Fibroblast of lung (primary cell): ENCODE results near the gene EXD1. TPM values are rescaled to one million over a fixed set of nuclear protein-coding genes. Genes with fewer than 3 reads are reported as not detected.

Experiments used
- DNase-seq, 2 donors: peaks; one replicate each; pipeline versions ENCODE4 v3.0.0 to v3.0.0-alpha.2; 2010; ENCODE audit warnings: low read depth in 2 of 2
- H2AFZ ChIP-seq: 2 replicates; pipeline ENCODE4 v1.5.1; 2012; ENCODE audit warnings: low read length, control low read depth, inconsistent platforms
- H3K27ac ChIP-seq: 2 replicates; pipeline ENCODE4 v1.5.1; 2011; ENCODE audit warnings: low read length, control low read depth; ENCODE audit not compliant: insufficient read depth
- H3K27me3 ChIP-seq: 2 replicates; pipeline ENCODE4 v1.5.1; 2011; ENCODE audit warnings: mild to moderate bottlenecking, low read length; ENCODE audit not compliant: control insufficient read depth, insufficient read depth
- H3K36me3 ChIP-seq: 2 replicates; pipeline ENCODE4 v1.5.1; 2011; ENCODE audit warnings: low read length; ENCODE audit not compliant: control insufficient read depth, insufficient read depth
- H3K4me1 ChIP-seq: 2 replicates; pipeline ENCODE4 v1.5.1; 2011; ENCODE audit warnings: low read length; ENCODE audit not compliant: control insufficient read depth, insufficient read depth; ENCODE audit errors: extremely low read depth
- H3K4me2 ChIP-seq: 2 replicates; pipeline ENCODE4 v1.5.1; 2011; ENCODE audit warnings: low read length, control low read depth; ENCODE audit not compliant: insufficient read depth; ENCODE audit errors: extremely low read depth
- H3K4me3 ChIP-seq, 4 experiments: fragments of 200-600 bp in 1 of 4; sonication (generic) in 1 of 4; replicated peaks in 1 of 4; 2 replicates each; pipeline ENCODE4 v1.5.1; 2011 to 2016; ENCODE audit warnings: low read length in 4 of 4, low read depth in 3 of 4, mild to moderate bottlenecking in 3 of 4, control low read depth in 2 of 4, inconsistent platforms in 1 of 4, mixed read lengths in 1 of 4; ENCODE audit not compliant: insufficient read depth in 1 of 4; ENCODE audit errors: control extremely low read depth in 1 of 4
- H3K79me2 ChIP-seq: 2 replicates; pipeline ENCODE4 v1.5.1; 2012; ENCODE audit warnings: mild to moderate bottlenecking, low read length, inconsistent platforms; ENCODE audit not compliant: control insufficient read depth, insufficient read depth
- H3K9ac ChIP-seq: 2 replicates; pipeline ENCODE4 v1.5.1; 2011; ENCODE audit warnings: mild to moderate bottlenecking, low read length, control low read depth; ENCODE audit not compliant: insufficient read depth
- H3K9me3 ChIP-seq: 2 replicates; pipeline ENCODE4 v1.5.1; 2012; ENCODE audit warnings: low read depth, low read length; ENCODE audit not compliant: control insufficient read depth, insufficient read depth
- H4K20me1 ChIP-seq: 2 replicates; pipeline ENCODE4 v1.5.1; 2011; ENCODE audit warnings: low read length; ENCODE audit not compliant: control insufficient read depth, insufficient read depth; ENCODE audit errors: extremely low read depth
- CTCF ChIP-seq, 2 donors: IDR thresholded peaks in 1 of 2; conservative IDR thresholded peaks in 1 of 2; 1 replicate in 1 of 2; 2 replicates in 1 of 2; pipeline ENCODE4 v1.5.1; 2011 to 2012; ENCODE audit warnings: low read length in 2 of 2, control low read depth in 1 of 2, inconsistent platforms in 1 of 2, low read depth in 1 of 2, mild to moderate bottlenecking in 1 of 2
- EZH2 ChIP-seq: IDR thresholded peaks from 2 replicates; pipeline ENCODE4 v1.5.1; 2012; ENCODE audit warnings: low read length, control low read depth, mild to moderate bottlenecking; ENCODE audit errors: missing control alignments
- polyA plus RNA-seq, 2 donors: library from polyadenylated mRNA; depleted of rRNA in 1 of 2; stranded (reverse) in 1 of 2; unstranded in 1 of 2; fragments of >200 nt; gene quantifications; 2 replicates each; pipeline ENCODE4 v1.2.1, GENCODE V29; 2011 to 2012; ENCODE audit warnings: missing spikeins in 1 of 2
- total RNA-seq: library from RNA; depleted of rRNA; stranded (reverse); fragments of >200 nt; gene quantifications from 2 replicates; pipeline ENCODE4 v1.2.1, GENCODE V29; 2014

The EXD1 gene
- total and polyA plus RNA-seq, 2 donors (not counting 1 experiment from before 2014, with no cell fraction given), result 0.17 TPM; not detected in 1

- no peak for DNase-seq
- Histone ChIP-seq H3K36me3 (no peaks in the 10 kb centered on the region), H3K27ac (no peak overlapping the region), H2AFZ (no peak overlapping the region), H3K4me1 (peaks cover 10% of the 10 kb centered on the region), H3K27me3 (no peaks in the 10 kb centered on the region), H3K79me2 (no peaks in the 10 kb centered on the region), H4K20me1 (no peaks in the 10 kb centered on the region), H3K4me3 (no peak overlapping the region), H3K9me3 (no peaks in the 10 kb centered on the region), H3K4me2 (no peak overlapping the region), H3K9ac (no peak overlapping the region)
- TF ChIP-seq EZH2, result no peak
- TF ChIP-seq CTCF (conservative IDR thresholded peaks at IDR 0.05 in 1 of 2, IDR thresholded peaks at IDR 0.05 in 1 of 2; ENCODE audit: low read depth in 1 of 2, low read length in 2 of 2), result no peak
Observed at GRCh38 chr15:41151451-41152005, 79.0 kb downstream of the EXD1 start.

GRCh38 chr15:41150279-41150678 lies 80.3 kb downstream of the EXD1 start:
- H2AFZ ChIP-seq, result no peak overlapping the region
- H3K4me1 ChIP-seq, result peaks cover 10% of the 10 kb centered on the region
- DNase-seq, result no peak
- H3K4me3 ChIP-seq, result no peak overlapping the region
- no peak for TF ChIP-seq CTCF (conservative IDR thresholded peaks at IDR 0.05 in 1 of 2, IDR thresholded peaks at IDR 0.05 in 1 of 2; ENCODE audit: low read depth in 1 of 2, low read length in 2 of 2)
- no peak for TF ChIP-seq EZH2
- no peak overlapping the region for H3K27ac ChIP-seq
- no peak overlapping the region for H3K4me2 ChIP-seq
- no peaks in the 10 kb centered on the region for H4K20me1 ChIP-seq
- H3K27me3 ChIP-seq, result no peaks in the 10 kb centered on the region
- no peak overlapping the region for H3K9ac ChIP-seq
- H3K9me3 ChIP-seq, result no peaks in the 10 kb centered on the region
- no peaks in the 10 kb centered on the region for H3K36me3 ChIP-seq
- no peaks in the 10 kb centered on the region for H3K79me2 ChIP-seq

GRCh38 chr15:41148065-41148464 lies 82.5 kb downstream of the EXD1 start:
- DNase-seq, result no peak
- TF ChIP-seq EZH2 (no peak), CTCF (conservative IDR thresholded peaks at IDR 0.05 in 1 of 2, IDR thresholded peaks at IDR 0.05 in 1 of 2; ENCODE audit: low read depth in 1 of 2, low read length in 2 of 2) (no peak)
- no peaks in the 10 kb centered on the region for H4K20me1 ChIP-seq
- no peak overlapping the region for H2AFZ ChIP-seq
- H3K36me3 ChIP-seq, result no peaks in the 10 kb centered on the region
- H3K27ac ChIP-seq, result no peak overlapping the region
- H3K4me2 ChIP-seq, result no peak overlapping the region
- no peaks in the 10 kb centered on the region for H3K79me2 ChIP-seq
- H3K4me3 ChIP-seq, result no peak overlapping the region
- H3K9ac ChIP-seq, result no peak overlapping the region
- H3K9me3 ChIP-seq, result no peaks in the 10 kb centered on the region
- no peaks in the 10 kb centered on the region for H3K27me3 ChIP-seq
- H3K4me1 ChIP-seq, result peaks cover 8% of the 10 kb centered on the region
